ENCODE results near the gene ATP13A5.

Gene ATP13A5

DNA sequence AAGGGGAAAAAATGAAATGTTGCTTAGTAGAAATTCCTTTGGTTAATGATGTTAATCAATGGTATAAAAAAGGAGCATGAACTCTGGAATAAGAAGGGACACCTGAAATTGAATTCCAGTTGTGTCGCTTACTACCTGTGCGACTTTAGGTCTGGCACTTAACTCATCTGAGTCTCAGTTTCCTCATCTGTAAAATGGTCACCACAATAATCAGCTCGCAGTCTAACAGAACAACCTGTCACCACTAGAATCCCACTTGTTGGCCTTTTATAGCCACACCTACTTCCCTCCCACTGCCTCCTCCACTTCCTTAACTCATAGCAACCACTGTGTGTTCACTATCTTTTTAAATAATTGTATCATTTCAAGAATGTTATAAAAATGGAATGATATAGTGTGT lies 135.0 kb downstream of the ATP13A5 start:
- no peak for TF ChIP-seq CTCF (IDR thresholded peaks at IDR 0.05)
- Histone ChIP-seq H3K4me3 (no peak overlapping the region), H3K27ac (no peak overlapping the region)
- DNase-seq (ENCODE audit: low spot score): no peak

- TF ChIP-seq CTCF (IDR thresholded peaks at IDR 0.05): no peak
- no peak overlapping the region for H3K27ac ChIP-seq
- peak overlapping the region; percentile 71 for H3K4me3 ChIP-seq
- DNase-seq (ENCODE audit: low spot score): no peak
Measured at GRCh38 chr3:193241716-193242115, 136.8 kb downstream of the ATP13A5 start.

DNA sequence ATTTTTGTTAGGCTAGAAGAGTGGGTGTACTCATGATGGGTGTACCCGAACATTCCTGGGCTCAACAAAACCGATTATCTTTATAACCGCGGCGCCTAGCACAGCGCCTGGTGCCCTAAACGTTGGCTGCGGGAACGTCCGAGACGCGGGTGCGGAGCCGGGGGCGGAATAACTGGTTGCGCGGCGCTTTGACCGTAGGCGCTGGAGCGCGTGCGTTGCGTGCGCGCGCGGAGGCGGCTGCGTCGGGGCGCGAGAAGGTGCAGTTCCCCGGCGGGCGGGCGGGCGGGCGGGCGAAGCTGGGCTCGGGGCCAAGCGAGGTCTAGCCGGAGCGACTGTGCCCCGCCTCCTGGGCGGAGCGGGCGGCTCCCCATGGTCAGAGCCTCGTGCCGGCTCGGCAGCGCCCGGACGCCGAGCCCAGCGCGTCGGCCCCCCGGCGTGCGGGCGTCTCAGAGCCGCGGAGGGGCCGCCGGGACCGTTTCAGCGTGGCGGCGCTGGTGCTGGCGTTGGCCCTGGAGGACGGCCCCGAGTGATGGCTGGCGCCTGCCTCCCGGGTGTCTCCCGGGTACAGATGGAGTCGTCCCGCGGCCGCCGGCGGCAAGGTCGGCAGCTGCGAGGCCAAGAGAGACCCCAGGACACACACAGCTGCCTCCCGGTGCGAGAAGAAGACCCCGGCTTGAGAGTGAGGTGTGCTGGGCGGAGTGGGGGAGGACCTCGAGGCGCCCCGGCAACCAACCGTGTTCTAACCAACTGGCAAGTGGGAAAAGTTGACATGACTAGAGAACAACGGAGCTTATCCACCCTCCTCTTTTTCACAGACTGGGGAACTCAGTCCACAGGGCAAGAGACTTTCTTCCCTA lies 137.5 kb downstream of the ATP13A5 start, which contains the start of gene PLAAT1:
Gene PLAAT1, plus strand, starts transcription at position 373 of the 857 bp plus-strand sequence. CDS start 14,429 bp downstream, outside the sequence.
- H3K4me3 ChIP-seq: peak within 1 kb of the TSS; percentile 71
- no peak for DNase-seq (ENCODE audit: low spot score)
- peak within 1 kb of the TSS in 1 of 2 donors; percentile 45 for H3K27ac ChIP-seq
- no peak for TF ChIP-seq CTCF (IDR thresholded peaks at IDR 0.05)

DNA sequence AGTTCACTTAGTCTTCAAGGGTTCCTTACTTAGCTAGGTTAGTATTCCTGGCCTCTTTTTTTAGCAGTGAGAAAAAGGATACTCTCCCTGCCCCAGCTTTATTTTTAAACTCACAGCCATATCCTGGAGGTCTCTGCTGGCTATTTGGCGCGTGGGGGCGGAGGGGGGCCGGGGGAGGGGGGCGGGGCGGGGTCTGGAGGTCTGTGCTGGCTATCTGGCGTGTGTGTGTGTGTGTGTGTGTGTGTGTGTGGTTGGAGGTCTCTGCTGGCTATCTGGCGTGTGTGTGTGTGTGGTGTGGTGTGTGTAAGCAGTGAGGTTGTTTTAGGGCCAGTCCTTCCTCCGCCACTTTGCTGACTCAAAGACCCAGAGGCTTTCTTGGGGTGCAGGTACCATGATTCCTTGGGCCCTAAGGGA lies 138.1 kb downstream of the ATP13A5 start:
- Histone ChIP-seq H3K27ac (no peak overlapping the region), H3K4me3 (peak overlapping the region; percentile 71)
- no peak for DNase-seq (ENCODE audit: low spot score)
- TF ChIP-seq CTCF (IDR thresholded peaks at IDR 0.05): no peak

- no peak for DNase-seq (ENCODE audit: low spot score)
- TF ChIP-seq CTCF (IDR thresholded peaks at IDR 0.05): no peak
- no peak overlapping the region for H3K4me3 ChIP-seq
- H3K27ac ChIP-seq: no peak overlapping the region
Measured at GRCh38 chr3:193237030-193237429, 141.5 kb downstream of the ATP13A5 start.

DNA sequence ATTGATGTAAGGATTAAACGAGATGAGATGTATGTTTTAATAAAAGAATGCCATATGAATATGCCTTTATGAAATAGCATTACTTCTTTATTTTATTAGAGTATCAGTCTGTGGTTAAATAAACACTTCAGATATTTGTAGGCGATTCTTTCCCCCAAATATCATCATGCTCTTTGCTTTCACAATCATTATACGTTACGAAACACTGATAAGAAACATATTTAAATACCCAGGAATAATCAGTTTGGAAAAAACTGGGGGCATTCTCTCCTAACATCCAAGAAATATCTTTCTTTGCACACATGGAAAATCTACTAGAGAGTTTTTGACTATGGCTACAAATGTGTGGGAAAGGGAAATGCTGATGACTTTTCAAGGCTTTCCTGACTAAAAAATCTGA lies 142.0 kb downstream of the ATP13A5 start:
- Histone ChIP-seq H3K27ac (no peak overlapping the region), H3K4me3 (no peak overlapping the region)
- DNase-seq (ENCODE audit: low spot score): no peak
- no peak for TF ChIP-seq CTCF (IDR thresholded peaks at IDR 0.05)

DNA sequence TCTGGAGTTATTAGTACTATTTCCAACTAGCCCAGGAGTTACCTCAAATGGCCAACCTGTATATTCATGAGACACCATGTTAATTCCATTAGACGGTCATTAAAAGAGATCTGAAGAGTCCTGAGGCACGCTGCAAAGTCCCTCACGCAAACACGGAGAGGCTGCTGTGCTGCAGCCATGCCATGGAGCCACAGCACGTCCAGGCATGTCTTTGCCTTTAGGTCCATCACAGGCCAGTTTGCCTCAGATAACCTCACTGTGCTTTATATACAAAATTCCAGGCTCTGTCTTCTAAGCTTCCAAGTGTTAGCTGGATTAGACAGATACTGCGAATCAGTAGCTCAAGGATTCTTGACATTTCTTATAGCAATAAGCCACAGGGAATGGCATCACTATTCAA lies 147.4 kb downstream of the ATP13A5 start:
- DNase-seq (ENCODE audit: low spot score): no peak
- no peak for TF ChIP-seq CTCF (IDR thresholded peaks at IDR 0.05)
- Histone ChIP-seq H3K4me3 (no peak overlapping the region), H3K27ac (no peak overlapping the region)
